ENCODE data around the gene COL9A2. TPM values are rescaled to one million over a fixed set of nuclear protein-coding genes. Genes with fewer than 3 reads are reported as not detected.

COL9A2 gene
- total RNA-seq, 1 donor from 2014 or later: under 0.01 TPM

GRCh38 chr1:40312238-40313205 lies 4.6 kb downstream of the COL9A2 start:
- no peak overlapping the region for H3K4me3 ChIP-seq (ENCODE audit: low read depth, low read length)
- DNase-seq (ENCODE audit: low read depth) (peak; percentile 41), FAIRE-seq (no peak)
- H3K36me3 ChIP-seq (ENCODE audit: control insufficient read depth, insufficient read depth, low read length): no peaks in the 10 kb centered on the region
- TF ChIP-seq CTCF (IDR thresholded peaks at IDR 0.05; ENCODE audit: insufficient read depth, low read length, severe bottlenecking): no peak
- peaks cover 19% of the 10 kb centered on the region for H3K27me3 ChIP-seq (ENCODE audit: control insufficient read depth, insufficient read depth, low read length)

GRCh38 chr1:40311692-40312091 lies 5.4 kb downstream of the COL9A2 start:
- FAIRE-seq: no peak
- no peaks in the 10 kb centered on the region for H3K36me3 ChIP-seq (ENCODE audit: control insufficient read depth, insufficient read depth, low read length)
- TF ChIP-seq CTCF (IDR thresholded peaks at IDR 0.05; ENCODE audit: insufficient read depth, low read length, severe bottlenecking): no peak
- no peak overlapping the region for H3K4me3 ChIP-seq (ENCODE audit: low read depth, low read length)
- peaks cover 12% of the 10 kb centered on the region for H3K27me3 ChIP-seq (ENCODE audit: control insufficient read depth, insufficient read depth, low read length)
- DNase-seq (ENCODE audit: low read depth): no peak

GRCh38 chr1:40310983-40311642 lies 6.0 kb downstream of the COL9A2 start:
- Histone ChIP-seq H3K4me3 (ENCODE audit: low read depth, low read length) (no peak overlapping the region), H3K36me3 (ENCODE audit: control insufficient read depth, insufficient read depth, low read length) (no peaks in the 10 kb centered on the region), H3K27me3 (ENCODE audit: control insufficient read depth, insufficient read depth, low read length) (peaks cover 7% of the 10 kb centered on the region)
- FAIRE-seq (no peak), DNase-seq (ENCODE audit: low read depth) (no peak)
- no peak for TF ChIP-seq CTCF (IDR thresholded peaks at IDR 0.05; ENCODE audit: insufficient read depth, low read length, severe bottlenecking)

- Histone ChIP-seq H3K4me3 (ENCODE audit: low read depth, low read length) (no peak overlapping the region), H3K36me3 (ENCODE audit: control insufficient read depth, insufficient read depth, low read length) (no peaks in the 10 kb centered on the region), H3K27me3 (ENCODE audit: control insufficient read depth, insufficient read depth, low read length) (no peaks in the 10 kb centered on the region)
- no peak for TF ChIP-seq CTCF (IDR thresholded peaks at IDR 0.05; ENCODE audit: insufficient read depth, low read length, severe bottlenecking)
- DNase-seq (ENCODE audit: low read depth) (no peak), FAIRE-seq (no peak)
Measured at GRCh38 chr1:40310129-40310461, 7.0 kb downstream of the COL9A2 start.

GRCh38 chr1:40309374-40310128 lies 7.5 kb downstream of the COL9A2 start:
- Histone ChIP-seq H3K27me3 (ENCODE audit: control insufficient read depth, insufficient read depth, low read length) (no peaks in the 10 kb centered on the region), H3K4me3 (ENCODE audit: low read depth, low read length) (no peak overlapping the region), H3K36me3 (ENCODE audit: control insufficient read depth, insufficient read depth, low read length) (no peaks in the 10 kb centered on the region)
- FAIRE-seq (peak; percentile 60), DNase-seq (ENCODE audit: low read depth) (no peak)
- TF ChIP-seq CTCF (IDR thresholded peaks at IDR 0.05; ENCODE audit: insufficient read depth, low read length, severe bottlenecking): no peak

Data from bronchial epithelial cell (primary cell).